ENCODE data around the gene REXO4. TPM values are rescaled to one million over a fixed set of nuclear protein-coding genes. Genes with fewer than 3 reads are reported as not detected.

The REXO4 gene, protein sequence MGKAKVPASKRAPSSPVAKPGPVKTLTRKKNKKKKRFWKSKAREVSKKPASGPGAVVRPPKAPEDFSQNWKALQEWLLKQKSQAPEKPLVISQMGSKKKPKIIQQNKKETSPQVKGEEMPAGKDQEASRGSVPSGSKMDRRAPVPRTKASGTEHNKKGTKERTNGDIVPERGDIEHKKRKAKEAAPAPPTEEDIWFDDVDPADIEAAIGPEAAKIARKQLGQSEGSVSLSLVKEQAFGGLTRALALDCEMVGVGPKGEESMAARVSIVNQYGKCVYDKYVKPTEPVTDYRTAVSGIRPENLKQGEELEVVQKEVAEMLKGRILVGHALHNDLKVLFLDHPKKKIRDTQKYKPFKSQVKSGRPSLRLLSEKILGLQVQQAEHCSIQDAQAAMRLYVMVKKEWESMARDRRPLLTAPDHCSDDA
- total RNA-seq, result 19.5 and 24.7 TPM in 2 replicates

DNA sequence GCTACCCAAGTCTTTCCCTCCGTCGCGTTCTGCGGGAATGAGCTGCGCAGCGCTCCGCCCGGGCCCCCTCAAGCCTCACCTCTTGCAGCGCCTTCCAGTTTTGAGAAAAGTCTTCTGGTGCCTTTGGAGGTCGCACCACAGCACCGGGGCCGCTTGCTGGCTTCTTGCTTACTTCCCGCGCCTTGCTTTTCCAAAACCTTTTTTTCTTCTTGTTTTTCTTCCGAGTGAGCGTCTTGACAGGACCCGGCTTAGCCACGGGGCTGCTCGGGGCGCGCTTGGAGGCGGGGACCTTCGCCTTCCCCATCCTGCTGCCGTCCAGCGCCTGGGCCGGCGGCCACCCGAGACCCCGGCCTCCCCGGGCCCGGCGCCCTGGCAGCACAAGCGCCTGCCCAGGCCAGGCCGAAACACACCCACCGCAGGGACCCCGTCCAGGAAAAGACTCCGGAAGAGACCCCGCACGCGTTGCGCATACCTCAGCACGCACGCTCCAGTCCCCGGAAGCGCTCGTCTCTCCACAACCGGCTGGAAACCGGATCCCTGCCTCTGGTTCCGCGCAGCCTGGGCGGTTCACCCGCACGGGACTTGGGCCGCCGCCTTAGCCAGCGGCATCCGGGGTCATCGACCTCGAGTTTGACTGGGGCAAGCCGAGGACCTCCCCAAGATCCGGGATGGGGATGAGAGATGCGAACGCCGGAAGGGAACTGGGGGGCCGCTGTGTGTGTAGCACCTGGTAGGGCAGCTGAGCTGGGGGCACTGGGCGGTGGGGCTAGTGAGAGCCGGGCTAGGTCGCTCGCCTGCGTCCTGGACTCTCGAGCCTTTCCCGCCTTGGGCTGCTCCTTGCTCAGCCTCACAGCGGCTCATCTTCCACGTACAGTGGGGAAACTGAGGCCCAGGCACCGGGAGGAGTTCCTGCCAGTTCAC lies at the start of gene REXO4:
Gene REXO4 (minus strand): TSS at position 470 of the 921 bp plus-strand sequence. CDS start 166 bp downstream, at position 304.

DNA sequence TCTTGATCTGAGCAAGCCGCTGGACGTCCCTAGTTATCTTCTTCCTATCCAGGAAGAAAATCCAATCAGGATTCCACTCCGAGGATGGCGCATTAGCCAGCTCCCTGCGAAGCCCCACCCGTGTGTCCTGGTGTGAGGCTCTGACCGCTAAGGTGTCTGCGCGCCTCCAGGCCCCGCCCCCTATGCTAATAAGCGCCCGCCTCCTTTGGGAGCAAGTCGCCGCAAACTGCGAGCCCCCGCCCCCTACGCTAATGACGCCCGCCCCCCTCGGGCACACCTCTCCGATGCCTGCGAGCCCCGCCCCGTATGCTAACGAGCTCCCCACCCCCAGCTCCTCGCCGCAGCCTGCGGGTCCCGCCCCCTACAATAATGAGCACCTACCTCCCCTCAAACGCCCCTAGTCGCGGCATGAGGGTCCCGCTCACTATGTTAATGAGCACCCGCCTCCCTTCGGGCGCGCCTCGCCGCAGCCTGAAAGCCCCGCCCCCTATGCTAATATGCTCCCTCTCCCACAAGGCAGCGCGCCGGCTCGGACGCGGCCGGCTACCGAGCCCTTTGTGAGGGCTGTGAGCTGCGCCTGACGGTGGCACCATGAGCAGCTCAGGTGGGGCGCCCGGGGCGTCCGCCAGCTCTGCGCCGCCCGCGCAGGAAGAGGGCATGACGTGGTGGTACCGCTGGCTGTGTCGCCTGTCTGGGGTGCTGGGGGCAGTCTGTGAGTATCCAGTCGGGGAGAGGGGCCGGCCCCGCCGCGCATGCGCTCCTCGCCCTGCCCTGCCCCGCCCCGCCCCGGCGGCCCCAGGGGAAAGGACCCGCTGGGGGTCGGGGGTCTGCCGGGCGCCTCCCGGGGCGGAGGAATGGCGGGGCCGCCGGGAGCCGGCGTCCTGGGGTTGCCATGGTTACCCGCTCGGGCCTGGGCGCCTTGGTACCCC lies 41.9 kb upstream of the REXO4 start, which contains the start of gene CACFD1:
Gene CACFD1 (plus strand): TSS at position 503 of the 929 bp plus-strand sequence. CDS start 89 bp downstream, at position 592.

GRCh38 chr9:133421615-133422542 lies 4.1 kb upstream of the REXO4 start, which contains the start of gene ADAMTS13:
Gene ADAMTS13, plus strand, starts transcription at chr9:133422367. Its CDS starts 77 bp downstream, at chr9:133422444.

DNA sequence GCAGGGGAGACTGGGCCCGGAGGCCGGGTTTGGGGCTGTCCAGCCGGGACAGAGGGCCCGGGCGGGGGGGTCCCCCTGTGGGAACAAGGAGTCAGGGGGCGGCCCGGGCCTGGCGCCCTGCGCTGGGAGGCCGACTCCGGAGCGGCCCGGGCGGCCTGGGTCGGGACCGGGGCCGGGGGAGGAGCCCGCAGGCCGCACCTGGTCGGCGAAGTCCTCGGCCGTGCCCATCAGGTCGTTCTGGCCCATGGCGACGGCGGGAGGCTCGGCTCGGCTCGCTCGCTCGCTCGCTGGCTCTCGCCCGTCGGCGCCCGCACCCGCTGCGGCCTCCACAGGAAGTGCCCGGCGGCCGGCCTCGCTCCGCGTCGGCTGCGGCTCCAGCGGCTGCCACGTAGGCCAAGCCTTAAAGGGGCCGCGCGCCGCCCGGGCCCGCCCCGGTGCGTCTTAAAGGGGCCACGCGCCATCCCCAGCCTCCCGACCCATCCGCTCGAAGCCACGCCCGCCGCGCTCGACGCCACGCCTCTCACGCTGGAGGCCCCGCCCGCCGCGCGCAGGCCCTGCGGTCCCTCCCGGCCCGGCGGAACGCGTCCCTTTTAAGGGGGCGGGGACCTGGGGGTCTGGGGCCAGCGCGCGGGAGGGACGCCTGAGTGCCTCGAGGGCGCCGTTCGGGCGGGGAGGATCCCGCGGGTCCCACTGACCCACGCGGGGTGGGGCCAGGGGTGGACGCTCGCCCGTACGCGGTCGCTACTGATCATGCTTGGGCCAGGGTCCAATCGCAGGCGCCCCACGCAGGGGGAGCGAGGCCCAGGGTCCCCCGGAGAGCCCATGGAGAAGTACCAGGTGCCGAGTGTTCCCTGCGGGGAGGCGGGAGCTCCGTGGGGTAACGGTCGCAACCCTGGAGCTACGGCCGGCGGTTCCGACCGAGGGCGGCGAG lies 41.8 kb downstream of the REXO4 start, which contains the start of the genes STKLD1 and SURF4:
Gene STKLD1 (plus strand): TSS at position 643 of the 931 bp plus-strand sequence. CDS start 108 bp downstream, at position 751.
Gene SURF4 (minus strand): TSS at position 337 of the 931 bp plus-strand sequence. CDS start 91 bp downstream, at position 246.

DNA sequence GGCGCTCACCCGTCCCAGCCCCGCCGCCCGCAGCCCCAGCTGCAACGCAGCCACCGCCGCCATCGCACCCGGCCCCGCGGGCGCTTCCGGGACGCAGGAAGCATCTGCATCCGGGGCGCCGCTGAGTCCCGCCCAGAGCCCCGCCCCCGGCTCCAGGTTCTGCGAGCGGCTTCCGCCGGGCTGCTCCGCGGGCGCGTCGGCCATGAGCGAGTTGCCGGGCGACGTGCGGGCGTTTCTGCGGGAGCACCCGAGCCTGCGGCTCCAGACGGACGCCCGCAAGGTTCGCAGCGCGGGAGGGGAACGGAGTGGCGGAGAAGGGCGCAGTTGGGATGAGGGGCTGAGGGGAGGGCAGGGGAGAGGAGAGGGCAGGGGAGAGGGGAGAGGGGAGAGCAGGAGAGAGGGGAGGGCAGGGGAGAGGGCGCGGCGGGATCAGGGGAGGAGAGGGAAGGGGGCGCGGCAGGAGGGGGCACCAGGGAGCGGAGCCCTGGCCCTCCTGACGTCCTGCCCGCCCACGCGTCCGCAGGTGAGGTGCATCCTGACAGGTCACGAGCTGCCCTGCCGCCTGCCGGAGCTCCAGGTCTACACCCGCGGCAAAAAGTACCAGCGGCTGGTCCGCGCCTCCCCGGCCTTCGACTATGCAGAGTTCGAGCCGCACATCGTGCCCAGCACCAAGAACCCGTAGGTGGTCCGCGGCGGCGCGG lies 61.3 kb downstream of the REXO4 start, which contains the start of the genes SURF1 and SURF2:
Gene SURF1 (minus strand): TSS at position 97 of the 701 bp plus-strand sequence. CDS start 34 bp downstream, at position 63.
Gene SURF2 (plus strand): TSS at position 160 of the 701 bp plus-strand sequence. CDS start 43 bp downstream, at position 203.

Other genes with a start within 250 kb of the REXO4 start
- gene OBP2B, start 208.8 kb downstream of the REXO4 start, total RNA-seq, result not detected in 2 replicates
- gene ABO, start 142.8 kb downstream of the REXO4 start, total RNA-seq, result not detected in 2 replicates
- 13.9 and 23.5 TPM in 2 replicates for gene SURF6, start 81.8 kb downstream of the REXO4 start, total RNA-seq
- 17.7 and 23.4 TPM in 2 replicates for gene MED22, start 69.9 kb downstream of the REXO4 start, total RNA-seq
- gene RPL7A, start 69.8 kb downstream of the REXO4 start, total RNA-seq, result 2,877 and 3,258 TPM in 2 replicates
- gene SURF1, start 61.5 kb downstream of the REXO4 start, total RNA-seq, result 28.3 and 37.3 TPM in 2 replicates
- 37.2 and 46.6 TPM in 2 replicates for gene SURF2, start 61.5 kb downstream of the REXO4 start, total RNA-seq
- 194 and 245 TPM in 2 replicates for gene SURF4, start 42.0 kb downstream of the REXO4 start, total RNA-seq
- gene STKLD1, start 41.6 kb downstream of the REXO4 start, total RNA-seq, result 0.19 TPM in 1 of 2 replicates, not detected in the other
- gene ADAMTS13, start 4.4 kb upstream of the REXO4 start, total RNA-seq, result 0.61 and 0.70 TPM in 2 replicates
- gene CACFD1, start 42.0 kb upstream of the REXO4 start, total RNA-seq, result 1.6 and 5.3 TPM in 2 replicates
- 21.6 and 30.5 TPM in 2 replicates for gene SLC2A6, start 61.1 kb upstream of the REXO4 start, total RNA-seq
- gene MYMK, start 106.9 kb upstream of the REXO4 start, total RNA-seq, result not detected in 2 replicates
- gene ADAMTSL2, start 116.7 kb upstream of the REXO4 start, total RNA-seq, result not detected in 2 replicates
- gene FAM163B, start 191.4 kb upstream of the REXO4 start, total RNA-seq, result not detected in 2 replicates
- not detected in 2 replicates for gene DBH, start 218.4 kb upstream of the REXO4 start, total RNA-seq